ENCODE measurements around the gene MPPED2.

Gene MPPED2

GRCh38 chr11:30465192-30465591, 121.0 kb downstream of the MPPED2 start:
- no peak overlapping the region for H3K9ac ChIP-seq (ENCODE audit: insufficient read length, low read depth)
- TF ChIP-seq SUZ12 (IDR thresholded peaks at IDR 0.05; ENCODE audit: extremely low read depth, insufficient read depth, insufficient read length) (no peak), YY1 (IDR thresholded peaks at IDR 0.05; ENCODE audit: insufficient read depth, insufficient read length) (no peak), ZNF274 (IDR thresholded peaks at IDR 0.05; ENCODE audit: low read depth, low read length) (no peak)
- H3K27me3 ChIP-seq (ENCODE audit: insufficient read depth, insufficient read length), result no peaks in the 10 kb centered on the region
- DNase-seq (ENCODE audit: low read depth, low spot score), result no peak
- no peaks in the 10 kb centered on the region for H3K36me3 ChIP-seq (ENCODE audit: insufficient read depth, insufficient read length, low read length)
- H3K4me1 ChIP-seq (ENCODE audit: insufficient read depth, insufficient read length), result no peaks in the 10 kb centered on the region
- no peak overlapping the region for H3K4me3 ChIP-seq (ENCODE audit: insufficient read length, low read depth)
- no peaks in the 10 kb centered on the region for H3K9me3 ChIP-seq (ENCODE audit: insufficient read depth, low read length)

DNA sequence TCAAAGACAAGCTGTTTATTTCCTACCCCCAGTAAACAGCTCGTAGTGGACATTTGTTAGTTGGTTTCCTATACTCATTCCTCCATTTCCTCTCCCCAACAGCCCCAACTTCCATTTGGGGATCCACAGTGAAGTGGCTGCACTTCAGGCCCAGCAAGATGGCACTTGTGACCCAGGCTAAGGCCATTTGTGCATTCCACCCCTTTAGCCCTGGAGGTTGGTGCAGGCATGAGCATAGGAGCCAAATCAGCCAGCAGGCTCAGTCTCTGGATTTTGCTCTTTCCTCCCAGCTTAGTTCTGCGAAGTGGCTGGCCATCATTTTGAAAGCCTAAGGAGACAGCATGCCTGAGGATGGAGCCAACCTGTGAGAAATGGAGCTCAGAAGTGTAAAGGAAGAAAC, 122.9 kb downstream of the MPPED2 start:
- no peak overlapping the region for H3K9ac ChIP-seq (ENCODE audit: insufficient read length, low read depth)
- TF ChIP-seq ZNF274 (IDR thresholded peaks at IDR 0.05; ENCODE audit: low read depth, low read length) (no peak), YY1 (IDR thresholded peaks at IDR 0.05; ENCODE audit: insufficient read depth, insufficient read length) (no peak), SUZ12 (IDR thresholded peaks at IDR 0.05; ENCODE audit: extremely low read depth, insufficient read depth, insufficient read length) (no peak)
- H3K27me3 ChIP-seq (ENCODE audit: insufficient read depth, insufficient read length), result no peaks in the 10 kb centered on the region
- no peak overlapping the region for H3K4me3 ChIP-seq (ENCODE audit: insufficient read length, low read depth)
- H3K9me3 ChIP-seq (ENCODE audit: insufficient read depth, low read length), result no peaks in the 10 kb centered on the region
- H3K4me1 ChIP-seq (ENCODE audit: insufficient read depth, insufficient read length), result no peaks in the 10 kb centered on the region
- H3K36me3 ChIP-seq (ENCODE audit: insufficient read depth, insufficient read length, low read length), result no peaks in the 10 kb centered on the region
- DNase-seq (ENCODE audit: low read depth, low spot score), result no peak

GRCh38 chr11:30462421-30462820, 123.7 kb downstream of the MPPED2 start:
- TF ChIP-seq SUZ12 (IDR thresholded peaks at IDR 0.05; ENCODE audit: extremely low read depth, insufficient read depth, insufficient read length), result no peak
- no peak for TF ChIP-seq ZNF274 (IDR thresholded peaks at IDR 0.05; ENCODE audit: low read depth, low read length)
- no peak for TF ChIP-seq YY1 (IDR thresholded peaks at IDR 0.05; ENCODE audit: insufficient read depth, insufficient read length)
- H3K4me3 ChIP-seq (ENCODE audit: insufficient read length, low read depth), result no peak overlapping the region
- no peak for DNase-seq (ENCODE audit: low read depth, low spot score)
- no peaks in the 10 kb centered on the region for H3K36me3 ChIP-seq (ENCODE audit: insufficient read depth, insufficient read length, low read length)
- no peak overlapping the region for H3K9ac ChIP-seq (ENCODE audit: insufficient read length, low read depth)
- H3K9me3 ChIP-seq (ENCODE audit: insufficient read depth, low read length), result no peaks in the 10 kb centered on the region
- no peaks in the 10 kb centered on the region for H3K4me1 ChIP-seq (ENCODE audit: insufficient read depth, insufficient read length)
- no peaks in the 10 kb centered on the region for H3K27me3 ChIP-seq (ENCODE audit: insufficient read depth, insufficient read length)

- no peak for TF ChIP-seq SUZ12 (IDR thresholded peaks at IDR 0.05; ENCODE audit: extremely low read depth, insufficient read depth, insufficient read length)
- TF ChIP-seq YY1 (IDR thresholded peaks at IDR 0.05; ENCODE audit: insufficient read depth, insufficient read length), result no peak
- TF ChIP-seq ZNF274 (IDR thresholded peaks at IDR 0.05; ENCODE audit: low read depth, low read length), result no peak
- H3K36me3 ChIP-seq (ENCODE audit: insufficient read depth, insufficient read length, low read length), result no peaks in the 10 kb centered on the region
Measured at GRCh38 chr11:30459821-30460220, 126.3 kb downstream of the MPPED2 start.

GRCh38 chr11:30459306-30459705, 126.8 kb downstream of the MPPED2 start:
- no peak overlapping the region for H3K4me3 ChIP-seq (ENCODE audit: insufficient read length, low read depth)
- no peak overlapping the region for H3K9ac ChIP-seq (ENCODE audit: insufficient read length, low read depth)
- TF ChIP-seq SUZ12 (IDR thresholded peaks at IDR 0.05; ENCODE audit: extremely low read depth, insufficient read depth, insufficient read length) (no peak), YY1 (IDR thresholded peaks at IDR 0.05; ENCODE audit: insufficient read depth, insufficient read length) (no peak), ZNF274 (IDR thresholded peaks at IDR 0.05; ENCODE audit: low read depth, low read length) (no peak)
- DNase-seq (ENCODE audit: low read depth, low spot score), result no peak
- H3K9me3 ChIP-seq (ENCODE audit: insufficient read depth, low read length), result no peaks in the 10 kb centered on the region
- peaks cover 2% of the 10 kb centered on the region for H3K4me1 ChIP-seq (ENCODE audit: insufficient read depth, insufficient read length)
- no peaks in the 10 kb centered on the region for H3K36me3 ChIP-seq (ENCODE audit: insufficient read depth, insufficient read length, low read length)
- H3K27me3 ChIP-seq (ENCODE audit: insufficient read depth, insufficient read length), result no peaks in the 10 kb centered on the region

More at GRCh38 chr11:30459821-30460220, 126.3 kb downstream of the MPPED2 start:
- no peak overlapping the region for H3K4me3 ChIP-seq (ENCODE audit: insufficient read length, low read depth)
- H3K27me3 ChIP-seq (ENCODE audit: insufficient read depth, insufficient read length), result no peaks in the 10 kb centered on the region
- peaks cover 2% of the 10 kb centered on the region for H3K4me1 ChIP-seq (ENCODE audit: insufficient read depth, insufficient read length)
- H3K9me3 ChIP-seq (ENCODE audit: insufficient read depth, low read length), result no peaks in the 10 kb centered on the region
- no peak overlapping the region for H3K9ac ChIP-seq (ENCODE audit: insufficient read length, low read depth)
- no peak for DNase-seq (ENCODE audit: low read depth, low spot score)

DNA sequence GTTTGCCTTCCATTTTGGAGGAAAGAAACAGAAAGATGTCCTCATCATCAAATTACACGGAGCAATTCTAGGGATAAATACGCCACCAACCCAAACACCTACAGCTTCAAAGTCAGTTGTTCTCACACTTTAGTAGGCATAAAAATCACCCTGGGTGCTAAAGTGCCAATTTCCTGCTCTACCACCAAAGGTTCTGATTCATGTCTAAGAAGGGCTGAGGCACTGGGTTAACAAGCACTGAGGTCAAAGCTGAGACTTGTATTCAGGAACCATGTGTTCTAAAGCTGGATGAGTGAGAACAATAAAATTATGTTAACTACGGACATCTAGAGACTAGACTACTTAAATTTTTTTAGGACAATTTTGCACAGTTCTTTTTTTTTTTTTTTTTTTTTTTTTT, 127.6 kb downstream of the MPPED2 start:
- DNase-seq (ENCODE audit: low read depth, low spot score), result no peak
- Histone ChIP-seq H3K4me1 (ENCODE audit: insufficient read depth, insufficient read length) (peaks cover 2% of the 10 kb centered on the region), H3K9ac (ENCODE audit: insufficient read length, low read depth) (no peak overlapping the region), H3K27me3 (ENCODE audit: insufficient read depth, insufficient read length) (no peaks in the 10 kb centered on the region), H3K9me3 (ENCODE audit: insufficient read depth, low read length) (no peaks in the 10 kb centered on the region), H3K4me3 (ENCODE audit: insufficient read length, low read depth) (no peak overlapping the region), H3K36me3 (ENCODE audit: insufficient read depth, insufficient read length, low read length) (no peaks in the 10 kb centered on the region)
- no peak for TF ChIP-seq ZNF274 (IDR thresholded peaks at IDR 0.05; ENCODE audit: low read depth, low read length)
- TF ChIP-seq YY1 (IDR thresholded peaks at IDR 0.05; ENCODE audit: insufficient read depth, insufficient read length), result no peak
- TF ChIP-seq SUZ12 (IDR thresholded peaks at IDR 0.05; ENCODE audit: extremely low read depth, insufficient read depth, insufficient read length), result no peak

GRCh38 chr11:30457087-30457486, 129.1 kb downstream of the MPPED2 start:
- Histone ChIP-seq H3K4me3 (ENCODE audit: insufficient read length, low read depth) (no peak overlapping the region), H3K9me3 (ENCODE audit: insufficient read depth, low read length) (no peaks in the 10 kb centered on the region), H3K9ac (ENCODE audit: insufficient read length, low read depth) (no peak overlapping the region), H3K36me3 (ENCODE audit: insufficient read depth, insufficient read length, low read length) (no peaks in the 10 kb centered on the region), H3K27me3 (ENCODE audit: insufficient read depth, insufficient read length) (no peaks in the 10 kb centered on the region), H3K4me1 (ENCODE audit: insufficient read depth, insufficient read length) (peaks cover 2% of the 10 kb centered on the region)
- no peak for TF ChIP-seq YY1 (IDR thresholded peaks at IDR 0.05; ENCODE audit: insufficient read depth, insufficient read length)
- no peak for TF ChIP-seq SUZ12 (IDR thresholded peaks at IDR 0.05; ENCODE audit: extremely low read depth, insufficient read depth, insufficient read length)
- TF ChIP-seq ZNF274 (IDR thresholded peaks at IDR 0.05; ENCODE audit: low read depth, low read length), result no peak
- DNase-seq (ENCODE audit: low read depth, low spot score), result no peak
